IPS-11a (cell line): ENCODE data around the gene YBX3.

ENCODE experiments used
- H3K4me3 ChIP-seq: one replicate; pipeline ENCODE4 v1.5.1; 2013; ENCODE audit warnings: low read depth, low read length, control low read depth

The YBX3 gene

DNA sequence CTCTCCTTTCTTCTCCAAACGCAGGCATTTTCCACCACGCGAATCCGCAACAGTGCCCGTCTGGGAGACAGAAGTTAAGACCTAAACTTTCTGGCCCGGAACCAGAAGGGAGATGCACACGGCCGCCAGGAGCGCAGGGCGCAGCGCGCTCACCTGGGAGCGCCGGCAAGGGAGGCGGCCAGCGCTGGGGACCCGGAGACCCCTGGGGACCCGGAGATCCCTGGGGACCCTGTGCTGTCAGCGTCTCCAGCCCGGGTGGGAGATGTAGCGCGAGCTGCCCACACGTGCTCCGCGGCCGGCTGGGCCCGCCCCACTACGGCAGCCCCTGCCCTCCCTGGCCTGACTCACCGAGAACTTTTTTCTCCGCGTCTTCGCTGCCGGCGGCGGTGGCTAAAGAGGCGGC lies 620 bp downstream of the YBX3 start:
- H3K4me3 ChIP-seq, result peak overlapping the region; percentile 96

DNA sequence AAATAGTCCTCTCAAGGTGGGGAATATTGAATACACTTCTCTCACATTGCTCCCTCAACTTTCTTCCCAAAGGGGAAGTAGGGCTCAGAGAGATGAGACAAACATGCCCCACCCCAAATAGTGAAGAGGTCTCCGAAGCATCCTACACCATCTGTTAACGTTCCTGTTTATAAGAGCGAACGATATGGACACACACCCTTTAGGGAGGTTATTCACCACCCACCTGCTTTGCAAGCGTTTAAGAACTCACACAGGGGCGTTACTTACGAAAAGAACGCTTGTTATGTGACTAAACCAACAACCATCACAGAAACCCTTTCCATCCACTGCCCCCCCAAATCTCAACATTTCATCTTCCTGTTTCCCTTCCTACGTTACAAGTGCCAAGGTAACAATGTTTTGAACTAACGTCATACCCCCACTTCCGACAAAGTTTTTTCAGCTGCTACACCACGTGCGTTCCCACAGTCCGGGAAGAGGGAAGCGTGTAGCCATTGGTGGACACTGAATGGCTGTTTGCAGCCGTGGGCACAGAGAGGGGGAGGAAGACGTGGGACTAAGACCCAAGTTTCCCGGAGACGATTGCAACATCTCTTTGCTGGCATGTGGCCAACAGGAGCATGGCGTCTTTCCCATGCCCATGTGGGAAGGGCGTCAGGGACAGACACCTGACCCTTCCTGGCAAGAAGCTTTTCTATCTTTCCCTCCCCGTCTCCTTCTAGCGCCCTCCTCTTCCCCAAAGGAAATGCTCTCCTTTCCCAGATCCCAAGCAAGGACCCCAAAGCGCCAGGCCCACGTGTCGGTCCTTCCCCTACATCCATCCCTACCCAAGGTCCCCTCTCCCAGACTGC lies 1.2 kb downstream of the YBX3 start:
- peak overlapping the region; percentile 96 for H3K4me3 ChIP-seq

DNA sequence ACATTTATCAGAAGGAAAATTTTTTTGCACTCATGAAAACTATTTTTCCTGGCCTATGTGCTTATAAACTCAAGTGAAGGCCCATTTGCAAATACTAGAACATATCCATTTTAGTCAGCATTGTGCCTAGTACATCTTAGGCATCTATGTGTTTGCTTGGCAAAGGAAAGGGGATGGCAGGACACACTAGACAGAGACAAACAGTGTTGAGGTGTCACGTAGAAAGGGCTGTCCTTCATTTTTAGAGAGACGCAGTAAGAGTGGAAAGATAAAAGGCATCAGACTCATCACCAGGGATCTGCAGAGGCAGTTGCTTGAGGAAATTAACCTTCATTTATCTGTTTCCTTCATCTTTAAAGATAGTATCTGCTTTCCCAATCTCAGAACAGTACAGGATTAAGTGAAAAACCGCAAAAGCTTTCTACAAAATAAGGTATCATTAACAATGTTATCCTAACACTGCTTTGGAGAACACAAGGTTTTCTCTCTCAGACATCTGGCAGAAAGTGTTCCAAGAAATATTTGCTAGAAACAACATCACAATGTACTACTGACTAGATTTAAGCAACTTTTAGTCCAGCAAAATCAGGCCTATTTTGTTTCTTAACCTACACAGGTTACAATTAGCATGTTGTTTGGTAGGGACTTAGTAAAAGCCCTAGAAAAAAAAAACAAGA lies 2.0 kb downstream of the YBX3 start:
- H3K4me3 ChIP-seq, result peak overlapping the region; percentile 96

DNA sequence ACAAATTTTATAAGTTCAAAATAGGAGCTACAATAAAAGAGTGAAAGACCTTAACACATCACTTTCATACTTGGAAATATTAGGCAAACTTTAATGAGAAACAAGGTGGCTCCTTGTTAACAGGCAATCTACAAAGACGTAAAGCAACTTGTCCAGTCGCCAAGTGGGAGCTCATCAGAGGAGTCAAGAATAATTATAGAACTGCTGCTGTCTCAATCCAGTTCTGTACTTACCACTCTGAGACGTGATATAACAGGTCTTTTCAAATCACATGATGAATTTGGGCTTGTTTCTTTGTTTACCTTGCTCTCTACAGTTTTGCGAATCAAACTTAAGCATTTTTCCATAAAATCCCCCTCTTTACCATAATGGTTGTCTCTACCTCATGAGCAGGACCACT lies 3.6 kb downstream of the YBX3 start:
- H3K4me3 ChIP-seq, result no peak overlapping the region

DNA sequence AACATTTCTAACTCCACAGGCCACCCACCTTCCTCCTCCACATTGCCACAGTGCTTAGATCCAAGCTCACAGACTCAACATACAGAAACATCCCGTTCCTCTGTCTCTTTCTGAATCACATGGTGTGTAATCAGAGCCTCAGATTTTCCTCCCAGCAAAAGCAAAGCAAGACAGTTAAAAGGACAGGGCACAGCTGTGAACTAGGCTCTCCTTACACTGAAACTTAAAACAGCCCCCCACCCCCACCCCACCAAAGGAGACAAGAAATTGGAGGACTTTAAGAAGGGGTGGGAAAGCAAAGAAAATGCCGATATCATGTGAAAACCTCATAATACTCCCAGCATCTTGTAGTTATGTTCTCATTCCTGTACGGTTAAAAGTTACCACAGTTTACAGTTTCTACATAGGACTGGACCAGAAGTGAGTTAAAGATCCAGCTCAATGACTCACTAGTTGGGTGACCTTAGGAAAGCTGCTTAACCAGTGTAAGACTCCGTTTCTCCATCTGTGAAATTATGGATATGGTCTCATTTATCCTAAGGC lies 4.8 kb downstream of the YBX3 start:
- H3K4me3 ChIP-seq, result no peak overlapping the region

DNA sequence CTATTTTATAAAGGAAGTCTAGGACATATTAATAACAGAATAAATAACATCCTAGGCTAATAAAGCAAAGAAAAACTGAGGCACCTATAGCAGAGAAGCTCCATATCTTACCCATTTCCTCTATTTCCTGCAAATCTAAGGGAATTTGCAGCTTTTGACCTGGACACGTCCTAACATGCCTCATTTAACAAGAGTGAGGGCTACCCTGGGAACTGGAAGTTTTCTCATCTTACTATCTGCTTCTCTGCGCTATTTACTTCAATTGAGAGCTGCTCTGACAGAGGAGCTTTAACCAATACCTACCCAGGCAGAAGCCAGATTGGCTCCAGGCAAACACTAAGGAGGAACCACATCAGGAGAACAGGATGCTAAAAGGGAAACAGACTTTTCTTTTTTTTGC lies 5.7 kb downstream of the YBX3 start:
- no peak overlapping the region for H3K4me3 ChIP-seq

DNA sequence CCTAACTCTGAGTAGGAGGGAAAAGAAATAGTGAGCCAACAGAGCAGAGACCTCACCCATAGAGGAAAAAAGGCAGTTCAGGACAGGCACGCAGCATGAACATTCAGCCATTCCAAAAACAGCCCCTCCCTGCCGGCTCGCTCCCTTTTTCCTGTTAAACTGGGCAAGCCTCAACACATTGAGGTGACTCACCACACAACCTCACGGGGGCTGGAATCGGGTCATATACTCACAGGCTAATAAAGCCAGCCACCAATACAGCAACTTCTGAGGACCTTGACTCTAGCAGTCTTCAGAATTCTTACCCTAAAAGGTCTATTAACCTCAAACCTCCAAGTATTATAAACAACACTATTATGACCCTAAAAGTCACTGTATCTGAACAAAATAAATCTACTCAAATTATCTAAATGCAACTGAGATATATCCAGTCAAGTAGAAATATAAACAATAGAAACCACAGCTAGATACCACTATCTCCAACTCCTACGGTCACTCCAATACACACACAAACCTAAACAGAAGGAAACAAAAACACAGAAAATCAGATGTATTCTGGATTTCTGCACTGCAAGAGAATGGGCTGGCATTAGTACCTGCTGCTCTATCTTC lies 6.3 kb downstream of the YBX3 start:
- no peak overlapping the region for H3K4me3 ChIP-seq

DNA sequence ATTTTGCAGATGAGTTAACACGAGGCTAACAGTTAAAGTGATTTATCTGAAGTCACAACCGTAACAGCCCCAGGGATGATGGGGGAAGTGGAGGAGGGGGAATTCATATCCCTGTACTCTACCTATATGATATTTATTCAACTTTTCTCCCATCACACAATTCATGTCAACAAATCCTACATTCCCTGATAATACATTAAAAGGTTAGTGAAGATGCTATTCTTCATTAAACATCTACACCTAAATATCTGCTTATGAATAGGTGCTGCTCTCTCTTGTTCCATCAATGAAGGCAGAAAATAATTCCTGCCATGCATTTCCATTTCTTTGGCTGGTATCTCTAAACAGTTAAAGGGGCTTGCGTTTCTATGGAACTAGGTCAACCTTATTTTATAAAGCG lies 6.8 kb downstream of the YBX3 start:
- no peak overlapping the region for H3K4me3 ChIP-seq

DNA sequence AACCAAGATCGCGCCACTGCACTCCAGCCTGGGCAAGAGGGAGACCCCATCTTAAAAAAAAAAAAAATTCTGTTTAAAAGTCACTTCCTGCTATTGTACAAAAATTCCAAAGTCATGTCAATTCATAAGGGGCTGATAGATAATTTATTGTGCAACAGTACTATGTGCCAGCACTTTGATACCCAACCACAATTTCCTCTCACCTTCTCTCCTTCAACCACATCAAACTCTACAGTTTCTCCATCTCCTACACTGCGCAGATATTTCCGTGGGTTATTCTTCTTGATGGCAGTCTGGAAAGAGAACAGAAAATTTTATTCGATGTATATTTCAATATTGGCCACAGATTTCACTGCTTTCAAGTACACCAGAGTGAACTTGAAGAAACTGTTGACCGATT lies 7.6 kb downstream of the YBX3 start:
- H3K4me3 ChIP-seq, result no peak overlapping the region

DNA sequence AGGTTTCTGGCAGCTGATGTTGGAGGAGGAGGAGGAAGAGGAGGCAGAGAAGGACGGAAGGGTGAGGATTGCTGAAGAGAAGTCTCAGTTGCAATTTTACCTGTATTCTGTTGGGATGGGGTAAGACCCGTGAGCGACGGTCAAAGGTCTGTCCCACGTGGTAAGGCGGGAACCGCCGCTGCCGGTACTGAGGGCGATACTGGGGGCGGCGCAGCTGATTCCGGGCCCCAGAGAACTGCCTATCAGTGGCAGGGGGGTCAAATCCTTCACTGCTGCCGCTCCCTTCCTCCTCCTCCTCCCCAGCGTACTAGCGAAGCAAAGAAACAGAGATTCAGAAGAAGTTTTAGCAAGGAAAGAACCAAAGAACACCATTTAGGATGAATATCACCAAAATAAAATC lies 13.3 kb downstream of the YBX3 start:
- no peak overlapping the region for H3K4me3 ChIP-seq

DNA sequence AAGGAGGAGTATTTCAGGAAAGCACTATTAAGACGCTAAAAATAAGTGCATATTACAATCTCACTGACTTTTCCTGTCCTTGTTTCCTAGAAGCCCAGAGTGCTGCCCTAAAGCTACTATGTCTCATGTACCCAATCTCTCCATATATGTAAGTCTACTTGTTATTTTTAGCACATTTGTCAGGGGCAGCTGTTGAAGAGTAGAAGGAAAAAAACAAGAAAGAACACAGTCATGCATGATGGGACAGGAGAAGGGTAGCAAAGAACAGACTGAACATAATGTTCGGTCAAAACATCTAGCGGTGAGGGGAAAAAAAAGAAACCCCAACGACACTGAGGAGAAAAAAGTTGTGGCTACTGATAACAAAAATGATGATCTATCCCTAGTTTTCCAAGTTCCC lies 14.3 kb downstream of the YBX3 start:
- no peak overlapping the region for H3K4me3 ChIP-seq

DNA sequence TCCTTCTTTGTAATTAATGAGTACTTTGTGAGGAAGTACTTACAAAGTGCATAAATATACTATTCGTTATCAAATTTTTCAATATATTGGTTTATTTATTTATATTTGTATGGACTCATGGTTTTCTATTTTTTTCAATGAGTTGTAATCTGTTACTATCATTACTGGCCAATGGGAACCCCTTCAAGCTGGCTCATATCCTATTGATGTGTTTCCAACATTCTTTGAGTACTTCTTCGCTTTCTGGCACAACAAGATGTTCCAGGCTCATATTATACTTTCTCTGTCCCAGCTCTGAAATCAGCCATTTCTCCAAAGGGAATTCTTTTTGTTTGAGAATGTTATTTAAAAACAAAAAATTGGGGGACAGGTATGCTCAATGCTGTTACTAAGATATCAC lies 17.5 kb downstream of the YBX3 start:
- no peak overlapping the region for H3K4me3 ChIP-seq

DNA sequence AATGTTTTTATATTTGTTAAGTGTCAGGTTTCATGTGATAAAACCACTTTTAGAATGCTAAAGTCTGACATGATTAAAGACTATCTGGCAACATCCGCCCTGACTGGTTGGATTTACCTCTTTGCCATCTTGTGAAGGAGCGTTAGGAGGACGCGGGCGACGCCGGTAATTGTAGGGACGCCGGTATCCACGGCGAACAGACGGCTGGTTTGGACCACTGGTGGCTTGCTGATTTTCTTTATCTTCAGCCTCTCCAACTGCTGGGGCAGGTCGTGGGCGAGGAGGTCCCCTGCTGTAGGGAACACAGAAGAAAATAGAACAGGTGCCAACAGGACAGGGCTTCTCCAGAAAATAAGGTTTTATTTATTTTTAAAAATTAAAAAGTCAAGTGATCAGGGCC lies 21.3 kb downstream of the YBX3 start:
- no peak overlapping the region for H3K4me3 ChIP-seq

DNA sequence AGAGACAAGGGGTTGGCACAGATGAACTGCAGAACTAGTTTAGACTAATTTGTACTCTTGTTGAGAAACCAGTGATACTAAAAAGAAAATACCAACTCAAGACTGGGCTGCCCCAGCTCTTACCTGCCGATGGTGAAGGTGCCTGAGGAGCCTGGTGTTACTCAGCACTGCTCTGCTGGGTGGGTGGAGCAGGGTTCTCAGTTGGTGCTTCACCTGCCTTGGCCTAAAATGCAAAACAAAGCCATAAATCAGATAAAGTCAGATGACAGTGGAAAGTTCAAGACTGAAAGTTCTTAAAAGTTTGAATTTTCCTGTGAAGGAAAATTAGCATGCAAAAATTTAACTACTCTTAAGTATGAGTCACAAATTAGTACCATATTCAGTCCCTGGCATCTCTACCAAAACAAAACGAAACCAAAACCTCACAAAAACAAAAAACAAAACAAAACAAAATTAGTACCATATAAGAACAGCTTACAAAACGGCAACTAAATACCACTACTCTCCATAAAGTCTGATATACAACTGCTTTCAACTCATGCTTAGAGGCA lies 21.9 kb downstream of the YBX3 start:
- H3K4me3 ChIP-seq, result no peak overlapping the region

DNA sequence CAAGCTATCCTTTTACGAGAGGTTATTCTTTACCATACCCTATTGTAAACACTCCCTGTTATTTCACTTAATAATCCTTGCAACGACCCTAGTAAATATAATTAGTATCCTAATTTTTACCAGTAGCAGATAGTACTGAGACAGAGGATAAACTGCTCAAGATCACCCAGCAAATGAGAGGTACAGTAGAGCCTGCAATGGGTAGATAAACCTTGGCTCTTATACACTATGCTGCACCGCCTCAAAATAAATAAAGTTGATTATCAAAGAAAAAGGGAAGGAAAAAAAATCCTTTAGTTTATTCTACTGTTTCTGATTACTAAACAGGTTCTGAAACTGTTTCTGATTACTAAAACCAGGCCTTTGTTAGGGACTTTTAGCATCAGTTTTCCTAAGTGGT lies 22.5 kb downstream of the YBX3 start:
- H3K4me3 ChIP-seq, result no peak overlapping the region

DNA sequence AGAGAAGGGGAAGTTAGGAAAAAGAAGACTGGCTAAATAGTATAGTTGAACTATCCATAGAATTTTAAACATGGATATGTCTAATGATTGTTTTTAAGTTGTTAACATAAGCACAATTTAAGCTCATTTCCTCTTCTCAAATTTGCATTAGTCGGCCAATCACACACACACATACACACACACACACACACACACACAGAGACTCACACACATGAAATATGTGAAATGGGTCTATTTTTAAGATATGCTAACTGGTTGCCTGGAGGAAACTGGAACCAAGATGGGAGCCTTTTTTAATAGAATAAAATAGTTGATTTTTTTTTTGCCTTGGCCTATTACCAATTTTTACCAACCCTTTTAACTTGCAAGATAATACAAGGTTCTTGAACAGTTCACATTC lies 25.3 kb downstream of the YBX3 start:
- H3K4me3 ChIP-seq, result no peak overlapping the region

DNA sequence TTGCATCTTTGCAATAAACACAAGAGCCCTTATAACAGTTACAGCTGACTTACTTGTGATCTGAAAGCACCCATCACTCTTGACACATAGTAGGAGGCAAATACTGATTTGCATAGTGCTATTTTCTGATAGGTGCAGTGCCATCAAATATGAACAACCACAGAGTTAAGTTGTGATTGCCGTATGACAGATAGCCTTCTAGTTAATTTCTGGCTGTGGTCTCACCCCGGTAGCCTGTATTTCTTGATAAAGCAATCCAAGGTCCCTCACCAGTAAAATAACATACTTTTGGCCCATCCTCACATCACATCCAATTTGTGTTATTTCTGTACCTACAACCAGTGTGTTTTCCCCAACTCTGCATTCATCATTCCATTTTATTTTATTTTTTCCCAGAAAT lies 26.0 kb downstream of the YBX3 start:
- H3K4me3 ChIP-seq, result no peak overlapping the region

DNA sequence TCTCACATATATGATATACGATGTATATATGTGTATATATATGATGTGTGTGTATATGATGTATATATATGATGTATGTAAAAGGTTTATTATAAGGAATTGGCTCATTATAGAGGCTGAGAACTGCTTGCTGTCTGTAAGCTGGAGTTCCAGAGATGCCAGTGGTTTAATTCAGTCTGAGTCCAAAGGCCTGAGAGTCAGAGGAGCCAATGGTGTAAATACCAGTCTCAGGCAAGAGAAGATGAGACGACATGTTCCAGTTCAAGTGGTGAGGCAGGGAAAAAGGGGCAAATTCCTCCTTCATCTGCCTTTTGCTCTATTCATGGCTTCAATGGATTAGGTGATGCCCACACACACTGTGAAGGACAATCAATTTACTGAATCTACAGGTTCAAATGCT lies 32.2 kb downstream of the YBX3 start:
- no peak overlapping the region for H3K4me3 ChIP-seq

DNA sequence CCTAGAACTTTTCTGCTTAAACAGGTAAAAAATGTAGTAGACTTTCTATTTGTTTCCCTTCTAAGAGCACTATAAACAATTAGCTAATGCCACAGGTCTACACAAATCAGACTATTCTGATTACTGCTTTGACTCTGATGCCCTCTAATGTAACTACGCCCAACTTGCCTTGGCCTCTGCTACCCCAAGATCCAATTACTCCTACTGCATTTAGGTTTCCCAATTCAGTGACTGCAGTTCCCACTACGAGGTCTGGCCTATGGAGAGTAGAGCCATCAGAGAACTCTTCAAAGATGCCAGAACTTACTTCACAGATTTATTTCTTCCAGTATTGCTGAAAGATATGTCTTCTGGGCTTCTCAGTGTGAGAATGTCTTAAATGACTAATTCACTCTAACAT lies 34.0 kb downstream of the YBX3 start:
- no peak overlapping the region for H3K4me3 ChIP-seq

DNA sequence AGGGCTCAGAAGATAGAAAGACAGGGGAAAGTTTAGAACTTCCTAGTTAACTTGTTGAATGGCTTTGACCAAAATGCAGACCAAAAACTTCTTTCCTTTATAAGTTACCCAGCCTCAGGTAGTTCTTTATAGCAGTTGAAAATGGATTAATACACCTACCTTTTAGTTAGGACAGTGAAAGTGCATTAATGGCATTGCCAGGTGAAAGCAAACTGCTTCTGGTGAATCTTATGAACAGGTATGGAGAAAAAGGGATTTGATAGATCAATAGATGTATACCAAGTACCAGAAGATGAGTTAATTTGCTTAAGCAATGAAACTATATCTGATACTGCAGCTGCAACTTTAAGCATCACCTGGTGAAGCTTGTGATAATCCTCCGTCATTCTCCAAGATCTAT lies 35.1 kb downstream of the YBX3 start:
- no peak overlapping the region for H3K4me3 ChIP-seq

DNA sequence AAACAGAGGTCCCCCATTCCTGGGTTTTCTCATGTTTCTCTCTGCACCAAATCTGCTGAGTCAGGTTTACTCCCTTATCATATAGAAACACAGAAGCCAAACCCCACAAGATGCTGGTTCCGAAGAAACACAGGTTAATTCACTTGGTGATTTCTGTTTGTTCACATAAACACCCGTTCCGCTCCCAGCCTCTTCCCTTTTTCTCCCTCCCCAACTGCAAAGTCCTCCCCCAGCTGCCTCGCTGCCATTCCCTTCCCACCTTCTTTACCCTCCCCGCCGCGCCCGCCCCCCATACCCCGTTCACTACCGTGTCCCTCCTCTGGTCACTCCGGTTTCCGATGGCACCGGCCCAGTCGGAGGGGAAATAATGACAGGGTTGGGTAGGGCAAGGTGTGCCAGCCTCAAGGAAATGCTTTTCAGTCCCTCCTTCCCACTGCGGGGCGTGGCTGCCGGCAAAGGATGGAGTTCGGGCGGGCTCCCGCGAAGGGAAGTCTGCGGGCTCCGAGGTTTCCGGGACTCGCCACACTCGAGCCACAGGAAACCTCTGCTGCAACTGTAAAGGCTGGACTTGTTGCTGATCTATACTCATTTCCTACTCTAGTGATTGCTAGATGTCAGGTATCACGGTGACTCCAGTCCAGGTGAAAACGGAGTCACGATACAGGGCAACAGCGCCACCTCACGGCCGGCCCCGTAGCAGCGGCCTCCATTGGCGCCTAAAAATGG lies 49.3 kb downstream of the YBX3 start, which contains the start of gene STYK1:
STYK1 (minus strand) TSS at position 394 of the 726 bp plus-strand sequence. CDS start 39,434 bp downstream, outside the sequence.
- peak within 1 kb of the TSS; percentile 74 for H3K4me3 ChIP-seq
